GM06990 (cell line): Measurements from ENCODE around the gene SALL3.

Experiments
- DNase-seq: peaks from one replicate; pipeline ENCODE4 v3.0.0-alpha.2; 2011; ENCODE audit not compliant: insufficient read length; ENCODE audit errors: extremely low read depth
- H3K27me3 ChIP-seq: replicated peaks from 2 replicates; pipeline ENCODE4 v1.6.0; 2011; ENCODE audit warnings: low read length; ENCODE audit not compliant: control insufficient read depth, insufficient read depth
- H3K36me3 ChIP-seq: 2 replicates; pipeline ENCODE4 v1.5.1; 2011; ENCODE audit warnings: low read length; ENCODE audit not compliant: control insufficient read depth, insufficient read depth
- H3K4me3 ChIP-seq: replicated peaks from 2 replicates; pipeline ENCODE4 v1.5.1; 2011; ENCODE audit warnings: low read depth, mild to moderate bottlenecking, control low read depth, low read length
- TF ChIP-seq, protein P1 (sequence below): IDR thresholded peaks from 2 replicates; pipeline ENCODE4 v1.5.1; 2011; ENCODE audit warnings: low read length, control low read depth, mild to moderate bottlenecking, inconsistent platforms; ENCODE audit not compliant: insufficient read depth, poor library complexity, severe bottlenecking

The SALL3 gene

DNA sequence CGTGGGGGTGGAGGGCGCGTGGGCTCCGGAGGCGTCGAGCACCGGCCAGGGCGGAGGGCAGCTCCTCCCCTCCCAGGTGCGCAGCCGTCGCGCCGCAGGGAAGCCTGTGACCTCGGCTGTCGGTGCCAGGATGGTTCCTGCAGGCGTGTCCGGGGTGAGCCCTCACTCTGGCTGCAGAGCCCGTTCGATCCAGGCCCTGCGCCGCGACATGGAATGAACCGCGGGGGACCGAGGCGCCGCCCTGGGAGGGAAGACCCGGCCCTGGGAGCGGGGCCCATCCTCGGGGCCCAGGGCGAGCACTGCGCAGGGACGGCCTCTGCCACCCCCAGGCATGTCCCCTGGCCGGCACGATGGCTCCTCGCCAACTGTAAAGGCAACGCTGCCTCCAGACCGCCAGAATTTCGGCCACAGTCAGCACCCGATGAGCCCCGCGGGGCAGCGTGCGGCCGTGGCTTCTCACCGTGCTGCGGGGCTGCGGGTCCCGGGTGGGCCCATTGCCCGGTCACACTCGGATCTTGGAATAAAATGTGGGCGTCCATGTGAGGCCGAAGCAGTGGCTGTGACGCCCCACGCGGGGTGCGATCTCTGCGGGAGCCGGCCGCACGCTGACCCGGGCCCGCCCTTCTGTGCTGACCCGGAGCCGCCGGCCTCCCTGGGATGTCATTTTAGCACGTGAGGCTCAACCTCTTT, 26.6 kb downstream of the SALL3 start:
- TF ChIP-seq, protein P1, sequence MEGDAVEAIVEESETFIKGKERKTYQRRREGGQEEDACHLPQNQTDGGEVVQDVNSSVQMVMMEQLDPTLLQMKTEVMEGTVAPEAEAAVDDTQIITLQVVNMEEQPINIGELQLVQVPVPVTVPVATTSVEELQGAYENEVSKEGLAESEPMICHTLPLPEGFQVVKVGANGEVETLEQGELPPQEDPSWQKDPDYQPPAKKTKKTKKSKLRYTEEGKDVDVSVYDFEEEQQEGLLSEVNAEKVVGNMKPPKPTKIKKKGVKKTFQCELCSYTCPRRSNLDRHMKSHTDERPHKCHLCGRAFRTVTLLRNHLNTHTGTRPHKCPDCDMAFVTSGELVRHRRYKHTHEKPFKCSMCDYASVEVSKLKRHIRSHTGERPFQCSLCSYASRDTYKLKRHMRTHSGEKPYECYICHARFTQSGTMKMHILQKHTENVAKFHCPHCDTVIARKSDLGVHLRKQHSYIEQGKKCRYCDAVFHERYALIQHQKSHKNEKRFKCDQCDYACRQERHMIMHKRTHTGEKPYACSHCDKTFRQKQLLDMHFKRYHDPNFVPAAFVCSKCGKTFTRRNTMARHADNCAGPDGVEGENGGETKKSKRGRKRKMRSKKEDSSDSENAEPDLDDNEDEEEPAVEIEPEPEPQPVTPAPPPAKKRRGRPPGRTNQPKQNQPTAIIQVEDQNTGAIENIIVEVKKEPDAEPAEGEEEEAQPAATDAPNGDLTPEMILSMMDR: no peak
- H3K36me3 ChIP-seq: no peaks in the 10 kb centered on the region
- H3K27me3 ChIP-seq: no peaks in the 10 kb centered on the region
- no peak for DNase-seq
- no peak overlapping the region for H3K4me3 ChIP-seq

DNA sequence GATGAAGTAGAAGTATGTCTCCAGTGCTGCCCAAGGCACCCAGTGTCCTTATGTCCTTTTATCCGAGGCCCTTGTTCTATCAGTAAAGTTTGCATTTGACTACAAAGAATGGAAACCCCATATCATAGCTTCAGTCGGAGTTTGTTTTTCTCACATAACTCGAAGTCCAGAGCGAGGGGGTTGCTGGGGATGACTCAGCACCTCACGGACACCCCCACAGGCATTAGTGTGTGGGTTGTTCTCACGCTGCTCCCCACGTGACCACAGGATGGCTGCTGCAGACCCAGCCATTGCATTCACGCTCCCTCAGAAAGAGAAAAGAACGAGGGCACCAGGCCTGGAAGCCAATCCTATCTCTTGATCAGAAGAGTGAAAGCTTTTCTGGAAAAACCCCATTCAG, 27.8 kb downstream of the SALL3 start:
- Histone ChIP-seq H3K4me3 (no peak overlapping the region), H3K27me3 (no peaks in the 10 kb centered on the region), H3K36me3 (no peaks in the 10 kb centered on the region)
- TF ChIP-seq, protein P1: no peak
- DNase-seq: no peak

DNA sequence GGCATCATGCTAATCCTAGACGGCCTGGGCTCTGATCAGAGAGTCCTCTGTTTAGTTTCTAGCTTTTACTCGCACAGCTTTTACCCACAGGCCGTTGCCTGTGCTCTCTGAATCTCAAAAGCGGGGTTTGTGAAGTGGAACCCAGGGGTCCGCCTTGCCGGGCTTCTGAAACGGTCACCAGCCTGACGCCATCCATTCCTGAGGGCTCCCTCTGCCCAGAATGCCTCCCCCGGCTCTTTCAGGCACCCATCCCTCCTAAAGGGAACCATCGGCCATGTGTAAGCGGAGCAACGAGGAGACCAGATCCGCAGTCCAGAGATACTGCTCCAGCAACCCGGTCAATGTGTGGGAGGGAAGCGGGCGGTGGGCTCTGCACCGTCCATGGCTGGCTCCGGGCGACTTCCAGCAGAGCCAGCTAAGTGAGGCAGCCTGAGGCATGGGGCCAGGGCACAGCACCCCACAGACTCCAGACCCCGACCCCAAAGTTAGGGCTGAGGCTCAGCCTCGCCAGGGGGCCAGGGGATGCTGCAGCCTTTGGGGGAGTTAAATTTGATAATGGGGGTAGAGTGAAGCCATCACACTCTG, 28.8 kb downstream of the SALL3 start:
- TF ChIP-seq, protein P1: no peak
- no peak for DNase-seq
- Histone ChIP-seq H3K4me3 (no peak overlapping the region), H3K36me3 (no peaks in the 10 kb centered on the region), H3K27me3 (no peaks in the 10 kb centered on the region)

DNA sequence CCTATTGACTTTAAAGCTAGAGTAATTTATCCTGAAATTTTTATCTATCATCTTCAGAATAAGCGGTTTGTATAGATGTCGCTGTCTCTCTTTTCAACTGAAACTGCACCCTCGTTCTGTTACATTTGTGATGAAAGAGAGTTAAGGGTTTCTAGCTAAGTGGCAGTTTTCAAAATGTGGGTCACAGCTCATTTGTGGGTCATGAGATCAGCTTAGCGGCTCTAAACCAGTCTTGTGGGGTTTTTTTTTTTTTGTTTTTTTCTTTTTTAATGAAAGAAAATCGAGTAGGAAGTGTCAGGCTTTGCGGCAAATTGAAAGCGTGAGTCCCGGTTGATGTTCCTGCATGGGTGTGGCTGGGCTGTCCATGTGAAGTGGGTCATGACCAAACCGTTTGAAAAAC, 31.2 kb downstream of the SALL3 start:
- no peak for DNase-seq
- no peak overlapping the region for H3K4me3 ChIP-seq
- no peaks in the 10 kb centered on the region for H3K36me3 ChIP-seq
- H3K27me3 ChIP-seq: no peaks in the 10 kb centered on the region
- TF ChIP-seq, protein P1: no peak

DNA sequence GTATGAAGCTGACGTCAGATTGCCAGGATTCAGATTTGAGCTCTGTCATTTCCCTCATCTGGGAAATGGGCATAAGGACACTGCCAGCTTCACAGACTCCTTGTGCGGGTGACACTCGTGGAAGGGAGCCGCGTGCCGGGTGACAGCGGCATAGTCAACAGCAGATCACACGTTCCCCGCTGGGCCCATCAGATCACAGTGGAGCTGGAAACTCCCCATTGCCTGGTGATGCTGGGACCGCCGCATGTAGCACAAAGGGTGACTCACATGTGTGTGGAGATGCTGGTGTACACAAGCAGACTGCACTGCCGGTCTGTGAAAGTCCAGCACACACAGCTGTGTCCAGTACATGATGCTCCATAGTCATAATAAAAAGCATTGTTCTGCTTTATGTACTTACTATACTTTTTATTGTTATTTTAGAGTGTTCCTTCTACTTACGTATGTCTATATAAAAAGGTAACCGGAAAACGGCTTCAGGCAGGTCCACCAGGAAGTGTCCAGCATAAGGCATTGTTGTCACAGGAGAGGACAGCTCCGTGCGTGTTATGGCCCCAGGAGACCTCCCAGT, 31.8 kb downstream of the SALL3 start:
- Histone ChIP-seq H3K4me3 (no peak overlapping the region), H3K36me3 (no peaks in the 10 kb centered on the region), H3K27me3 (no peaks in the 10 kb centered on the region)
- no peak for DNase-seq
- TF ChIP-seq, protein P1: no peak
